Endothelial cell of umbilical vein (primary cell): ENCODE measurements around the gene LIMK2. TPM values are rescaled to one million over a fixed set of nuclear protein-coding genes. Genes with fewer than 3 reads are reported as not detected.

Experiments used
- BruUV-seq: library from RNA; stranded (reverse); fragments of 400-500 nt; replicated peaks from 2 replicates; lab custom pipeline; 2021; lab: Mats Ljungman, UMichigan
- CTCF ChIA-PET: fragments of 300-600, 350-600 bp; sonication (Branson Sonifier 250); formaldehyde crosslinking; loops from one replicate; lab custom pipeline; 2021; ENCODE audit warnings: antibody characterized with exemption, inconsistent platforms; lab: Charles Lee
- POLR2A ChIA-PET: fragments of 300-600, 350-600 bp; sonication (Branson Sonifier 250); formaldehyde crosslinking; loops from one replicate; lab custom pipeline; 2021; ENCODE audit warnings: antibody characterized with exemption, inconsistent platforms; lab: Charles Lee
- DNase-seq: peaks from one replicate; pipeline ENCODE4 v3.0.0-alpha.2; 2011; ENCODE audit warnings: low read depth, low spot score
- FAIRE-seq: peaks from 2 replicates; lab custom pipeline; 2011; peaks lifted over from hg19 to GRCh38; lab: Jason Lieb, UNC
- H2AFZ ChIP-seq: 2 replicates; pipeline ENCODE4 v1.6.0; 2012; ENCODE audit warnings: low read depth, low read length, control low read depth, inconsistent platforms
- H3K27ac ChIP-seq: 2 replicates; pipeline ENCODE4 v1.5.1; 2011; ENCODE audit warnings: low read depth, mild to moderate bottlenecking, control low read depth, low read length, moderate library complexity; ENCODE audit not compliant: insufficient read depth
- H3K27me3 ChIP-seq, 2 experiments: 2 replicates each; pipeline versions ENCODE4 v1.6.0 to v1.6.1; 2011; ENCODE audit warnings: low read length in 2 of 2, mixed read lengths in 1 of 2; ENCODE audit not compliant: control insufficient read depth in 2 of 2, insufficient read depth in 2 of 2
- H3K36me3 ChIP-seq, 2 experiments: 2 replicates in 1 of 2; 3 replicates in 1 of 2; pipeline ENCODE4 v1.5.1; 2011; ENCODE audit warnings: low read length in 2 of 2, mild to moderate bottlenecking in 1 of 2, moderate library complexity in 1 of 2; ENCODE audit not compliant: control insufficient read depth in 2 of 2, insufficient read depth in 2 of 2; ENCODE audit errors: extremely low read depth in 1 of 2
- H3K4me1 ChIP-seq: 3 replicates; pipeline ENCODE4 v1.5.1; 2011; ENCODE audit warnings: mild to moderate bottlenecking, low read length; ENCODE audit not compliant: control insufficient read depth, insufficient read depth; ENCODE audit errors: extremely low read depth
- H3K4me2 ChIP-seq: 2 replicates; pipeline ENCODE4 v1.6.1; 2011; ENCODE audit warnings: low read length, control low read depth, mixed read lengths; ENCODE audit not compliant: insufficient read depth
- H3K4me3 ChIP-seq, 3 experiments: fragments of 200-600 bp in 1 of 3; sonication (generic), shearing (Covaris generic) in 1 of 3; replicated peaks in 1 of 3; 2 replicates each; pipeline ENCODE4 v1.5.1; 2011 to 2016; ENCODE audit warnings: control low read depth in 3 of 3, low read length in 3 of 3, mild to moderate bottlenecking in 2 of 3, inconsistent platforms in 1 of 3, low read depth in 1 of 3, moderate library complexity in 1 of 3; ENCODE audit not compliant: insufficient read depth in 1 of 3
- H3K79me2 ChIP-seq: 2 replicates; pipeline ENCODE4 v1.6.0; 2012; ENCODE audit warnings: low read length, inconsistent platforms; ENCODE audit not compliant: control insufficient read depth, insufficient read depth
- H3K9ac ChIP-seq: replicated peaks from 2 replicates; pipeline ENCODE3; 2011; ENCODE audit warnings: low read length, control low read depth; ENCODE audit not compliant: insufficient read depth; ENCODE audit errors: extremely low read depth
- H3K9me1 ChIP-seq: replicated peaks from 3 replicates; pipeline ENCODE4 v1.6.0; 2011; ENCODE audit warnings: mild to moderate bottlenecking, low read length; ENCODE audit not compliant: control insufficient read depth, insufficient read depth; ENCODE audit errors: extremely low read depth
- H3K9me3 ChIP-seq: replicated peaks from 2 replicates; pipeline ENCODE4 v1.5.1; 2012; ENCODE audit warnings: low read length, inconsistent platforms; ENCODE audit not compliant: control insufficient read depth, insufficient read depth
- H4K20me1 ChIP-seq: replicated peaks from 2 replicates; pipeline ENCODE3; 2011; ENCODE audit warnings: mild to moderate bottlenecking, low read length; ENCODE audit not compliant: control insufficient read depth, insufficient read depth; ENCODE audit errors: extremely low read depth
- GATA2 ChIP-seq: IDR thresholded peaks from 2 replicates; pipeline ENCODE4 v1.7.0; 2011; ENCODE audit warnings: low read depth, mild to moderate bottlenecking, moderate library complexity, mixed read lengths, low read length; ENCODE audit not compliant: insufficient read length, insufficient read depth
- MYC ChIP-seq: IDR thresholded peaks from one replicate; pipeline ENCODE4 v1.6.1; 2011; ENCODE audit warnings: mild to moderate bottlenecking, low read depth, low read length
- POLR2A ChIP-seq: IDR thresholded peaks from 2 replicates; pipeline ENCODE4 v1.6.1; 2012; ENCODE audit warnings: low read depth, mild to moderate bottlenecking, control low read depth, low read length
- POLR2AphosphoS5 ChIP-seq: IDR thresholded peaks from 2 replicates; pipeline ENCODE4 v1.6.1; 2012; ENCODE audit warnings: low read depth, mild to moderate bottlenecking, control low read depth, low read length, moderate library complexity; ENCODE audit not compliant: insufficient read depth
- dilution Hi-C: fragments of 300-500 bp; cut with MboI; formaldehyde crosslinking; loops from one replicate; pipeline ENCODE4 v1.15.0; 2019; ENCODE audit warnings: low sequenced_read_pairs; ENCODE audit not compliant: extremely low pct_ligation_motif_present
- intact Hi-C: fragments of 100-400 bp; cut with micrococcal nuclease; formaldehyde crosslinking; loops from one replicate; pipeline ENCODE4 v1.10.0; 2022
- polyA plus RNA-seq, 4 experiments: library from polyadenylated mRNA; depleted of rRNA in 3 of 4; stranded (reverse) in 3 of 4; unstranded in 1 of 4; fragments of >200 nt; gene quantifications; 2 replicates each; pipeline versions ENCODE4 v1.2.1 to v1.2.3, GENCODE V29; 2011 to 2012; ENCODE audit warnings: missing spikeins in 1 of 4
- total RNA-seq: library from RNA; stranded (reverse); gene quantifications from 2 replicates; pipeline ENCODE4 v1.2.3, GENCODE V29; 2021
- TF ChIP-seq, protein P1 (sequence below): IDR thresholded peaks from 2 replicates; pipeline ENCODE4 v1.6.1; 2011; ENCODE audit not compliant: insufficient read depth, insufficient read length
- TF ChIP-seq, protein P2 (sequence below), 2 donors: IDR thresholded peaks; 1 replicate in 1 of 2; 2 replicates in 1 of 2; pipeline ENCODE4 v1.5.1; 2011; ENCODE audit warnings: low read length in 2 of 2, mild to moderate bottlenecking in 2 of 2, moderate library complexity in 2 of 2, control low read depth in 1 of 2, inconsistent platforms in 1 of 2, low read depth in 1 of 2; ENCODE audit not compliant: insufficient read depth in 1 of 2; ENCODE audit errors: extremely low read depth in 1 of 2

LIMK2 gene
- total and polyA plus RNA-seq, 2 donors (not counting 3 experiments of a cell fraction or from before 2014, with no cell fraction given), result 23.2 to 76.7 TPM

DNA sequence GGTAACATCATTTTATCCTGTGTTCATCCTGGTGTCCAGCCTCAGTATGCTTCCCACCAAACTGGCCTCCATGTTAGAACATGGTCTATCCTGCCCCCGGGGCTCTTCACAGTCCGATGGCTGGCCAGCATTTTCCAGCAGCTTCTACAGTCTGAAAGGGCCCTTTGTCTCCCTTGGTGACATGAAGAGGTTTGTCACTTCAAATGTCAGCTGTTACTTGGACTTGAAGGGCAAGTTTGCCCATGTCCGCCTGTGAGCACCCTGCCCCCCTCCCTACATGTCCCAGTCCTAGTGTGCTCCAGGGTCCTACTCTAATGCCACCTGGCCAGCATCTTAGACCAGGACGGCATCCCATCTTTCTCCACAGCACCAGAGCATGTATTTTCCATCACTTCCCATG, 109.3 kb downstream of the LIMK2 start:
- intact Hi-C loops (no loop called here), dilution Hi-C loops (no loop called here)
- Histone ChIP-seq H4K20me1 (no peaks in the 10 kb centered on the region), H3K4me2 (no peak overlapping the region), H3K4me1 (no peaks in the 10 kb centered on the region), H3K79me2 (no peaks in the 10 kb centered on the region), H3K9ac (no peak overlapping the region), H3K9me1 (no peaks in the 10 kb centered on the region), H3K27me3 (no peaks in the 10 kb centered on the region), H3K4me3 (no peak overlapping the region), H3K9me3 (no peaks in the 10 kb centered on the region), H3K27ac (no peak overlapping the region), H3K36me3 (peaks cover 4 to 5% of the 10 kb centered on the region in 2 experiments), H2AFZ (no peak overlapping the region)
- FAIRE-seq, result no peak
- ChIA-PET CTCF (interaction anchor here (1.7 kb wide), 1 partner anchor 8 kb away, joined by 7 read pairs; no protein-coding TSS in a partner anchor), POLR2A (no interaction called here)
- BruUV-seq, result no TSS peak
- TF ChIP-seq, protein P1, sequence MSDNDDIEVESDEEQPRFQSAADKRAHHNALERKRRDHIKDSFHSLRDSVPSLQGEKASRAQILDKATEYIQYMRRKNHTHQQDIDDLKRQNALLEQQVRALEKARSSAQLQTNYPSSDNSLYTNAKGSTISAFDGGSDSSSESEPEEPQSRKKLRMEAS, result no peak
- TF ChIP-seq, protein P2, sequence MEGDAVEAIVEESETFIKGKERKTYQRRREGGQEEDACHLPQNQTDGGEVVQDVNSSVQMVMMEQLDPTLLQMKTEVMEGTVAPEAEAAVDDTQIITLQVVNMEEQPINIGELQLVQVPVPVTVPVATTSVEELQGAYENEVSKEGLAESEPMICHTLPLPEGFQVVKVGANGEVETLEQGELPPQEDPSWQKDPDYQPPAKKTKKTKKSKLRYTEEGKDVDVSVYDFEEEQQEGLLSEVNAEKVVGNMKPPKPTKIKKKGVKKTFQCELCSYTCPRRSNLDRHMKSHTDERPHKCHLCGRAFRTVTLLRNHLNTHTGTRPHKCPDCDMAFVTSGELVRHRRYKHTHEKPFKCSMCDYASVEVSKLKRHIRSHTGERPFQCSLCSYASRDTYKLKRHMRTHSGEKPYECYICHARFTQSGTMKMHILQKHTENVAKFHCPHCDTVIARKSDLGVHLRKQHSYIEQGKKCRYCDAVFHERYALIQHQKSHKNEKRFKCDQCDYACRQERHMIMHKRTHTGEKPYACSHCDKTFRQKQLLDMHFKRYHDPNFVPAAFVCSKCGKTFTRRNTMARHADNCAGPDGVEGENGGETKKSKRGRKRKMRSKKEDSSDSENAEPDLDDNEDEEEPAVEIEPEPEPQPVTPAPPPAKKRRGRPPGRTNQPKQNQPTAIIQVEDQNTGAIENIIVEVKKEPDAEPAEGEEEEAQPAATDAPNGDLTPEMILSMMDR (IDR thresholded peaks at IDR 0.05; ENCODE audit: extremely low read depth in 1 of 2, insufficient read depth in 1 of 2, low read depth in 1 of 2, low read length in 2 of 2), result no peak
- TF ChIP-seq POLR2AphosphoS5, result no peak
- TF ChIP-seq MYC, result no peak
- no peak for TF ChIP-seq GATA2
- TF ChIP-seq POLR2A, result no peak
- no peak for DNase-seq
